ENCODE data around the gene PAK4.

- TF ChIP-seq CTCF (IDR thresholded peaks at IDR 0.05): no peak
- TF ChIP-seq TCF12 (IDR thresholded peaks at IDR 0.05): no peak
- TF ChIP-seq JUND (IDR thresholded peaks at IDR 0.05): no peak
- TF ChIP-seq ELF1 (IDR thresholded peaks at IDR 0.05): no peak
- no peak for TF ChIP-seq TEAD4 (IDR thresholded peaks at IDR 0.05; ENCODE audit: borderline replicate concordance, insufficient read depth)
- no peak for TF ChIP-seq RFX5 (IDR thresholded peaks at IDR 0.05; ENCODE audit: low read length)
- TF ChIP-seq GABPA (IDR thresholded peaks at IDR 0.05; ENCODE audit: low read depth): no peak
Observed at GRCh38 chr19:39129116-39129515, 3.5 kb downstream of the PAK4 start.
